ENCODE results near the gene COL23A1. TPM values are rescaled to one million over a fixed set of nuclear protein-coding genes. Genes with fewer than 3 reads are reported as not detected.

COL23A1 gene
- total RNA-seq, 1 experiment from 2014 or later: not detected

DNA sequence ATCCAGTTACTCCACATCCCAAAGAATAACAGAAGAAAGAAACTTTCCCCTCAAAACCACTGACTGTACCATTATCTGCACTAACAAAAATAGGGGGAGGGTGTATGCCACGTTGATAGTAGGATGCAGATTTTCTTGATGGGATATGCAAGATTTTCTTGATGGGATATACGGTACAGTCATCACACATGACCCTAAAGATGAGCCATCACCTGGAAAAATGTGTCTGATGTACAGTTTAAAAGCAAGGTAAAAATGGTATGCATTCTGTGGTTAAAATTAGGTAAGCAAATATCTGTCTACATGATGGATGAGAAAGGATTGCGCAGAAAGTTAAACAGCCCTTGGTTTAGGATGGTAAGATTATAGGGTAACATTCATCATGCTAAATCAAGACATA is 8.6 kb downstream of the COL23A1 start:
- no peak overlapping the region for H3K4me3 ChIP-seq (ENCODE audit: low read depth, low read length, poor library complexity, severe bottlenecking)
- no peak overlapping the region for H3K27ac ChIP-seq (ENCODE audit: low read depth, low read length, poor library complexity, severe bottlenecking)
- no peak for DNase-seq (ENCODE audit: low spot score)
- no peaks in the 10 kb centered on the region for H3K36me3 ChIP-seq (ENCODE audit: insufficient read depth, low read length, poor library complexity, severe bottlenecking)
- TF ChIP-seq, protein P1, sequence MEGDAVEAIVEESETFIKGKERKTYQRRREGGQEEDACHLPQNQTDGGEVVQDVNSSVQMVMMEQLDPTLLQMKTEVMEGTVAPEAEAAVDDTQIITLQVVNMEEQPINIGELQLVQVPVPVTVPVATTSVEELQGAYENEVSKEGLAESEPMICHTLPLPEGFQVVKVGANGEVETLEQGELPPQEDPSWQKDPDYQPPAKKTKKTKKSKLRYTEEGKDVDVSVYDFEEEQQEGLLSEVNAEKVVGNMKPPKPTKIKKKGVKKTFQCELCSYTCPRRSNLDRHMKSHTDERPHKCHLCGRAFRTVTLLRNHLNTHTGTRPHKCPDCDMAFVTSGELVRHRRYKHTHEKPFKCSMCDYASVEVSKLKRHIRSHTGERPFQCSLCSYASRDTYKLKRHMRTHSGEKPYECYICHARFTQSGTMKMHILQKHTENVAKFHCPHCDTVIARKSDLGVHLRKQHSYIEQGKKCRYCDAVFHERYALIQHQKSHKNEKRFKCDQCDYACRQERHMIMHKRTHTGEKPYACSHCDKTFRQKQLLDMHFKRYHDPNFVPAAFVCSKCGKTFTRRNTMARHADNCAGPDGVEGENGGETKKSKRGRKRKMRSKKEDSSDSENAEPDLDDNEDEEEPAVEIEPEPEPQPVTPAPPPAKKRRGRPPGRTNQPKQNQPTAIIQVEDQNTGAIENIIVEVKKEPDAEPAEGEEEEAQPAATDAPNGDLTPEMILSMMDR (conservative IDR thresholded peaks at IDR 0.05; ENCODE audit: low read depth, low read length): no peak
- TF ChIP-seq EZH2 (IDR thresholded peaks at IDR 0.05; ENCODE audit: borderline replicate concordance, low read depth, low read length, poor library complexity, severe bottlenecking): no peak
- H3K4me1 ChIP-seq (ENCODE audit: insufficient read depth, low read length, poor library complexity, severe bottlenecking): no peaks in the 10 kb centered on the region
- ChIA-PET CTCF (no interaction called here), POLR2A (ENCODE audit: low non-redundant PET) (no interaction called here)
- BruUV-seq (replicated peaks): no TSS peak
- intact Hi-C loops (cut with micrococcal nuclease; ENCODE audit: unreplicated experiment): no loop called here
- H3K9me3 ChIP-seq (ENCODE audit: low read depth, low read length, poor library complexity, severe bottlenecking): no peaks in the 10 kb centered on the region
- peaks cover 9% of the 10 kb centered on the region for H3K27me3 ChIP-seq (replicated peaks; ENCODE audit: insufficient read depth, low read depth, low read length, poor library complexity)

DNA sequence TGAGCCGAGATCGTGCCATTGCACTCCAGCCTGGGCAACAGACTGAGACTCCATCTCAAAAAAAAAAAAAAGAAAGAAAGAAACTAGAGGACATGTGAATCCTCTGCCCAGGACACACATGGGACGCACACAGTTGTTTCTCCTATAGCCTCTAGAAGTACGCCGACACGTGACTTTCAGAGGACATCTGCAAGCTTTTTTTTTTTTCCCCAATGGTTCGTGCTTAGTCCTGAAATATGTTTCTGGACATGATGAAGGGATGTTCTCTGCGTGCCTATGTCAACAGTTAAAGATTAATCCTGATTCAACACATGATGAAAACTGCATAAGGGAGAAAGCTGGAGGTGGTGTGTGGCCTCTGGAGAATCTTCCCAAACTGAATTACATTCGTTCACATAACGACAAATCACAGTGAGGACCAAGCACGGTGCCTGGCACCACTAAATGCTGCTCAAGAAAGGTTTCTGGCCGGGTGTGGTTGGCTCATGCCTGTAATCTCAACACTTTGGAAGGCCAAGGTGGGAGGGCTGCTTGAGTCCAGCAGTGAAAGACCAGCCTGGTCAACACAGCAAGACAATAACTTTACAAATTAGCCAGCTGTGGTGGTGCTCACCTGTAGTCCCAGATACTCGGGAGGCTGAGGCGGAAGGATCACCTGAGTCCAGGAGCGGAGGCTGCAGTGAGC is 9.8 kb downstream of the COL23A1 start:
- ChIA-PET POLR2A (ENCODE audit: low non-redundant PET) (no interaction called here), CTCF (no interaction called here)
- TF ChIP-seq, protein P1 (conservative IDR thresholded peaks at IDR 0.05; ENCODE audit: low read depth, low read length): no peak
- no peak for DNase-seq (ENCODE audit: low spot score)
- Histone ChIP-seq H3K4me3 (ENCODE audit: low read depth, low read length, poor library complexity, severe bottlenecking) (no peak overlapping the region), H3K36me3 (ENCODE audit: insufficient read depth, low read length, poor library complexity, severe bottlenecking) (no peaks in the 10 kb centered on the region), H3K27me3 (replicated peaks; ENCODE audit: insufficient read depth, low read depth, low read length, poor library complexity) (peaks cover 21% of the 10 kb centered on the region), H3K9me3 (ENCODE audit: low read depth, low read length, poor library complexity, severe bottlenecking) (no peaks in the 10 kb centered on the region), H3K4me1 (ENCODE audit: insufficient read depth, low read length, poor library complexity, severe bottlenecking) (no peaks in the 10 kb centered on the region), H3K27ac (ENCODE audit: low read depth, low read length, poor library complexity, severe bottlenecking) (no peak overlapping the region)
- BruUV-seq (replicated peaks): no TSS peak
- intact Hi-C loops (cut with micrococcal nuclease; ENCODE audit: unreplicated experiment): no loop called here

DNA sequence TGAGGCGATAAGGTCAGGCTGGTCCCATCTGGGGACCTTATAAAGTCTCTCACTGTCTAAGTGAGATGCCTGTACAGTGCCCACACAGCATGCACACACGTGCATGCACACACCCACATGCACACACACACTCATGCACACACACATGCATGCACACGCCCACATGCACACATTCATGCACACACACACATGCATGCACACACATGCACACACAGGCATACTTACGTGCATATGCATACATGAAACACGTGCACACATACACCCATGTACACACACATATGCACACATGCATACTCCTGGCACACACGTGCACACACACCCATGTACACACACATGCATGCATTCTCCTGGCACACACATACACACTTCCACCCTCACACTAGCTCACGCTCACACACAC is 12.2 kb downstream of the COL23A1 start:
- no TSS peak for BruUV-seq (replicated peaks)

More for the DNA sequence above, 12.2 kb downstream of the COL23A1 start:
- H3K4me3 ChIP-seq (ENCODE audit: low read depth, low read length, poor library complexity, severe bottlenecking): no peak overlapping the region
- DNase-seq (ENCODE audit: low spot score): no peak
- POLR2A ChIA-PET (ENCODE audit: low non-redundant PET): no interaction called here
- CTCF ChIA-PET: no interaction called here
- H3K9me3 ChIP-seq (ENCODE audit: low read depth, low read length, poor library complexity, severe bottlenecking): no peaks in the 10 kb centered on the region
- intact Hi-C loops (cut with micrococcal nuclease; ENCODE audit: unreplicated experiment): no loop called here
- TF ChIP-seq EZH2 (IDR thresholded peaks at IDR 0.05; ENCODE audit: borderline replicate concordance, low read depth, low read length, poor library complexity, severe bottlenecking): no peak
- TF ChIP-seq, protein P1 (conservative IDR thresholded peaks at IDR 0.05; ENCODE audit: low read depth, low read length): no peak
- no peaks in the 10 kb centered on the region for H3K36me3 ChIP-seq (ENCODE audit: insufficient read depth, low read length, poor library complexity, severe bottlenecking)
- no peak overlapping the region for H3K27ac ChIP-seq (ENCODE audit: low read depth, low read length, poor library complexity, severe bottlenecking)
- H3K4me1 ChIP-seq (ENCODE audit: insufficient read depth, low read length, poor library complexity, severe bottlenecking): no peaks in the 10 kb centered on the region
- H3K27me3 ChIP-seq (replicated peaks; ENCODE audit: insufficient read depth, low read depth, low read length, poor library complexity): peaks cover 33% of the 10 kb centered on the region
